Measurements from ENCODE around the gene PSMA6. TPM values are rescaled to one million over a fixed set of nuclear protein-coding genes. Genes with fewer than 3 reads are reported as not detected.
"Not testable (repeated sequence)": the region's sequence is repeated elsewhere in the genome, so short reads cannot be mapped to it uniquely, and the experiment has no call there.

PSMA6 gene
- total RNA-seq, 1 donor from 2014 or later = 96.6 TPM

DNA sequence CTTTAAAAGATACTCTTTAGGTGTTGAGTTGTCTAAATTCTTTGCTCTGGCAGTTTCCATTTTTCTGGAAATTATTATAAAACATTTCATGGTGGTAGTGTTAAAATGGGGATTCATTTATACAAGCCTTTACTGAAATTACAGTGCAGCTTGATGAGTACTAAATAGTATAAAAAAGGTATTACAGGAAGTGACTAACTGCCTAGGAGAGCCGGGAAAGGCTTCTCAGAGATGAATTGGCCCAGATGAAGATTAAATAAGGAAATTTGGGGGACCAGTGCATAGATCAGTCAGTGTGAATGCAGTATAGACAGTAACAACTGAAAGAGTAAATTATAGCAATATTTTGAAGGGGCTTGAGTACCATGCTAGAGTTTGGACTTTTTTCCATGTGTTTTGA lies 7.5 kb downstream of the PSMA6 start:
- intact Hi-C loops (cut with DNase I) = no loop called here
- no peak for DNase-seq (ENCODE audit: low spot score in 2 of 2)
- Histone ChIP-seq H3K27me3 (no peaks in the 10 kb centered on the region), H3K36me3 (no peaks in the 10 kb centered on the region), H3K4me3 (no peak overlapping the region), H3K9me3 (no peaks in the 10 kb centered on the region), H3K27ac (no peak overlapping the region), H3K4me1 (peaks cover 0 to 5% of the 10 kb centered on the region in 2 donors)
- TF ChIP-seq, protein P1, sequence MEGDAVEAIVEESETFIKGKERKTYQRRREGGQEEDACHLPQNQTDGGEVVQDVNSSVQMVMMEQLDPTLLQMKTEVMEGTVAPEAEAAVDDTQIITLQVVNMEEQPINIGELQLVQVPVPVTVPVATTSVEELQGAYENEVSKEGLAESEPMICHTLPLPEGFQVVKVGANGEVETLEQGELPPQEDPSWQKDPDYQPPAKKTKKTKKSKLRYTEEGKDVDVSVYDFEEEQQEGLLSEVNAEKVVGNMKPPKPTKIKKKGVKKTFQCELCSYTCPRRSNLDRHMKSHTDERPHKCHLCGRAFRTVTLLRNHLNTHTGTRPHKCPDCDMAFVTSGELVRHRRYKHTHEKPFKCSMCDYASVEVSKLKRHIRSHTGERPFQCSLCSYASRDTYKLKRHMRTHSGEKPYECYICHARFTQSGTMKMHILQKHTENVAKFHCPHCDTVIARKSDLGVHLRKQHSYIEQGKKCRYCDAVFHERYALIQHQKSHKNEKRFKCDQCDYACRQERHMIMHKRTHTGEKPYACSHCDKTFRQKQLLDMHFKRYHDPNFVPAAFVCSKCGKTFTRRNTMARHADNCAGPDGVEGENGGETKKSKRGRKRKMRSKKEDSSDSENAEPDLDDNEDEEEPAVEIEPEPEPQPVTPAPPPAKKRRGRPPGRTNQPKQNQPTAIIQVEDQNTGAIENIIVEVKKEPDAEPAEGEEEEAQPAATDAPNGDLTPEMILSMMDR (IDR thresholded peaks at IDR 0.05) = no peak

DNA sequence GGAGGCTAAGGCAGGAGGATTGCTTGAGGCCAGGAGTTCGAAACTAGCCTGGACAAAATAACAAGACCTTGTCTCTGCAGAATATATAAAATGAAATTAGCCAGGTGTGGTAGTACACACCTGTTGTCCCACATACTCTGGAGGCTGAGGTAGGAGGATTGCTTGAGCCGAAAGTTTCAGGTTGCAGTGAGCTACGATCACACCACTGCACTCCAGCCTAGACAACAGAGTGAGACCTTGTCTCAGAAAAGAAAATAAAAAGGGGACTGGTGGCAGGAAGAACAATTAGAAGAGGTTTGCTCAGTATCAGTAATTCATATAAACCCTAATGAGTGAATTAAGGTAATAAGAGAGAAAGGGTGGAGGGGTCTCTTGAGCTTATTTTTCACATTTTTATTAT lies 8.0 kb downstream of the PSMA6 start:
- H3K4me3 ChIP-seq = no peak overlapping the region
- peaks cover 0 to 3% of the 10 kb centered on the region in 2 donors for H3K4me1 ChIP-seq
- no peaks in the 10 kb centered on the region for H3K36me3 ChIP-seq
- TF ChIP-seq, protein P1 (IDR thresholded peaks at IDR 0.05) = no peak
- DNase-seq (ENCODE audit: low spot score in 2 of 2) = no peak
- H3K9me3 ChIP-seq = no peaks in the 10 kb centered on the region
- H3K27me3 ChIP-seq = no peaks in the 10 kb centered on the region
- intact Hi-C loops (cut with DNase I) = no loop called here
- no peak overlapping the region for H3K27ac ChIP-seq

DNA sequence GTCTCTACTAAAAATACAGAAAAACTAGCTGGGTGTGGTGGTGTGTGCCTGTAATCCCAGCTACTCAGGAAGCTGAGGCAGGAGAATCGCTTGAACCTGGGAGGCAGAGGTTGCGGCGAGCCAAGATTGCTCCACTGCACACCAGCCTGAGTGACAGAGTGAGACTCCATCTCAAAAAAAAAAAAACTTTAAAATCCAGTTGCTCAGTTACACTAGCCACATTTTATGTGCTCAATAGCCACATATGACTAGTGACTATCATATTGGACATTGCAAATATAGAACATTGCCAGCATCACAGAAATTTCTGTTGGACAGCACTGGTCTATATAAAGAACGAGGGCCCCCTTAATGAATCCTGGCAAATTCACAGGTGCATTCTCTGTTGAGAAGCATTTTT lies 9.2 kb downstream of the PSMA6 start:
- intact Hi-C loops (cut with DNase I); H3K9me3 ChIP-seq; H3K4me1 ChIP-seq; H3K36me3 ChIP-seq; H3K27ac ChIP-seq; H3K4me3 ChIP-seq; DNase-seq (ENCODE audit: low spot score in 2 of 2); H3K27me3 ChIP-seq: not testable (repeated sequence)

GRCh38 chr14:35301735-35302528 lies 9.8 kb downstream of the PSMA6 start:
- Histone ChIP-seq H3K4me1 (peaks cover 0 to 3% of the 10 kb centered on the region in 2 donors), H3K36me3 (no peaks in the 10 kb centered on the region), H3K4me3 (no peak overlapping the region), H3K27ac (no peak overlapping the region), H3K27me3 (no peaks in the 10 kb centered on the region), H3K9me3 (no peaks in the 10 kb centered on the region)
- TF ChIP-seq, protein P1 (IDR thresholded peaks at IDR 0.05) = no peak
- intact Hi-C loops (cut with DNase I) = no loop called here
- no peak for DNase-seq (ENCODE audit: low spot score in 2 of 2)

GRCh38 chr14:35303149-35303935 lies 11.2 kb downstream of the PSMA6 start:
- intact Hi-C loops (cut with DNase I) = no loop called here
- peaks cover under 1 to 4% of the 10 kb centered on the region in 2 donors for H3K36me3 ChIP-seq
- no peak overlapping the region for H3K27ac ChIP-seq
- DNase-seq (ENCODE audit: low spot score in 2 of 2) = no peak
- no peaks in the 10 kb centered on the region for H3K27me3 ChIP-seq
- TF ChIP-seq, protein P1 (IDR thresholded peaks at IDR 0.05) = no peak
- H3K9me3 ChIP-seq = no peaks in the 10 kb centered on the region
- H3K4me3 ChIP-seq = no peak overlapping the region
- H3K4me1 ChIP-seq = peaks cover 0 to 3% of the 10 kb centered on the region in 2 donors
